GM23338 (cell line): ENCODE data around the gene DNAJC7. TPM values are rescaled to one million over a fixed set of nuclear protein-coding genes. Genes with fewer than 3 reads are reported as not detected.
"Not testable (repeated sequence)": the region's sequence is repeated elsewhere in the genome, so short reads cannot be mapped to it uniquely, and the experiment has no call there.

Experiments
- ATAC-seq: fragments of 200-7000 bp; cut with Tn5 transposase; 3 replicates; pipeline ENCODE4 v1.9.1; 2020
- DNase-seq: peaks from one replicate; pipeline ENCODE4 v3.0.0-alpha.2; 2015; ENCODE audit warnings: low spot score
- H2AFZ ChIP-seq: fragments of 200-600 bp; sonication (generic); 2 replicates; pipeline ENCODE4 v1.8.0; 2016; ENCODE audit warnings: antibody characterized with exemption, mild to moderate bottlenecking, moderate library complexity
- H3F3A ChIP-seq: fragments of 200-600 bp; sonication (generic); replicated peaks from 2 replicates; pipeline ENCODE4 v1.8.0; 2017; ENCODE audit warnings: antibody characterized with exemption, mixed run types, low read depth
- H3K27ac ChIP-seq: fragments of 200-600 bp; sonication (generic); 2 replicates; pipeline ENCODE4 v1.6.1; 2016; ENCODE audit warnings: low read depth
- H3K27me3 ChIP-seq: fragments of 200-600 bp; sonication (generic); 2 replicates; pipeline ENCODE4 v1.8.0; 2016; ENCODE audit warnings: mild to moderate bottlenecking, mixed run types, moderate library complexity; ENCODE audit not compliant: insufficient read depth
- H3K36me3 ChIP-seq: fragments of 200-600 bp; sonication (generic); 2 replicates; pipeline ENCODE4 v1.8.0; 2016; ENCODE audit warnings: mild to moderate bottlenecking; ENCODE audit not compliant: insufficient read depth
- H3K4me1 ChIP-seq: fragments of 200-600 bp; sonication (generic); 2 replicates; pipeline ENCODE4 v1.8.0; 2016; ENCODE audit warnings: mild to moderate bottlenecking, moderate library complexity; ENCODE audit not compliant: insufficient read depth
- H3K4me2 ChIP-seq: fragments of 200-600 bp; sonication (generic); 2 replicates; pipeline ENCODE4 v1.7.1; 2017; ENCODE audit warnings: mixed run types
- H3K4me3 ChIP-seq: fragments of 200-600 bp; sonication (generic); 2 replicates; pipeline ENCODE4 v1.6.1; 2016; ENCODE audit warnings: mixed run types
- H3K79me2 ChIP-seq: fragments of 200-600 bp; sonication (generic); replicated peaks from 2 replicates; pipeline ENCODE4 v1.8.0; 2017; ENCODE audit warnings: mild to moderate bottlenecking; ENCODE audit not compliant: insufficient read depth
- H3K9me2 ChIP-seq: fragments of 200-600 bp; sonication (generic); 2 replicates; pipeline ENCODE4 v1.8.0; 2017; ENCODE audit not compliant: insufficient read depth
- H4K20me1 ChIP-seq: fragments of 200-600 bp; sonication (generic); replicated peaks from 2 replicates; pipeline ENCODE4 v1.8.0; 2017; ENCODE audit warnings: mild to moderate bottlenecking; ENCODE audit not compliant: insufficient read depth
- H3K27ac Mint-ChIP-seq: 2 replicates; pipeline ENCODE4 v1.8.0; 2020; ENCODE audit warnings: inconsistent platforms, mild to moderate bottlenecking, moderate library complexity, mixed read lengths
- H3K27me3 Mint-ChIP-seq: 3 replicates; pipeline ENCODE4 v1.8.0; 2022; ENCODE audit warnings: low read depth, mild to moderate bottlenecking, moderate library complexity, mixed read lengths, inconsistent platforms; ENCODE audit not compliant: insufficient read depth, poor library complexity
- H3K36me3 Mint-ChIP-seq: 3 replicates; pipeline ENCODE4 v1.8.0; 2021; ENCODE audit warnings: low read depth, mild to moderate bottlenecking, inconsistent platforms, moderate library complexity, mixed read lengths
- H3K4me1 Mint-ChIP-seq: 3 replicates; pipeline ENCODE4 v1.8.0; 2020; ENCODE audit warnings: mild to moderate bottlenecking, inconsistent platforms, mixed read lengths
- H3K4me3 Mint-ChIP-seq: 3 replicates; pipeline ENCODE4 v1.8.0; 2021; ENCODE audit warnings: moderate library complexity, mild to moderate bottlenecking, inconsistent platforms, mixed read lengths
- H3K9me3 Mint-ChIP-seq: 3 replicates; pipeline ENCODE4 v1.8.0; 2020; ENCODE audit warnings: moderate library complexity, mild to moderate bottlenecking, inconsistent platforms, mixed read lengths
- CREB1 ChIP-seq: fragments of 250-450 bp; sonication (Bioruptor Pico); IDR thresholded peaks from 2 replicates; pipeline ENCODE4 v1.5.0; 2020; ENCODE audit warnings: low read depth, mild to moderate bottlenecking, moderate library complexity
- STAT1 ChIP-seq: IDR thresholded peaks from one replicate; pipeline ENCODE4 v1.6.1; 2016; ENCODE audit warnings: antibody characterized with exemption; ENCODE audit not compliant: unreplicated experiment
- ZNF114 ChIP-seq: fragments of 250-450 bp; sonication (Bioruptor Pico); IDR thresholded peaks from 2 replicates; pipeline ENCODE4 v1.5.0; 2020; ENCODE audit warnings: mild to moderate bottlenecking, moderate library complexity
- polyA plus RNA-seq: library from polyadenylated mRNA; unstranded; fragments of >200 nt; fragmentation: Nextera tagmentation; extraction: Ambion mirVana; gene quantifications from 2 replicates; pipeline ENCODE4 v1.2.1, GENCODE V29; 2016
- total RNA-seq: library from RNA; depleted of rRNA; stranded (reverse); fragments of >200 nt; shearing (Covaris generic); gene quantifications from 2 replicates; pipeline ENCODE4 v1.2.3, GENCODE V29; 2014
- TF ChIP-seq, protein P1 (sequence below), 2 experiments: fragments of 200-600 bp in 1 of 2; sonication (generic) in 1 of 2; conservative IDR thresholded peaks; 2 replicates each; pipeline versions ENCODE4 v1.5.1 to v1.6.1; 2016 to 2017; ENCODE audit warnings: antibody characterized with exemption in 2 of 2, low read depth in 2 of 2, mild to moderate bottlenecking in 2 of 2, moderate library complexity in 1 of 2

The DNAJC7 gene
- total and polyA plus RNA-seq, 2 experiments from 2014 or later: 139 to 141 TPM

GRCh38 chr17:42017866-42018200 lies 594 bp upstream of the DNAJC7 start (continued):
- TF ChIP-seq, protein P1, sequence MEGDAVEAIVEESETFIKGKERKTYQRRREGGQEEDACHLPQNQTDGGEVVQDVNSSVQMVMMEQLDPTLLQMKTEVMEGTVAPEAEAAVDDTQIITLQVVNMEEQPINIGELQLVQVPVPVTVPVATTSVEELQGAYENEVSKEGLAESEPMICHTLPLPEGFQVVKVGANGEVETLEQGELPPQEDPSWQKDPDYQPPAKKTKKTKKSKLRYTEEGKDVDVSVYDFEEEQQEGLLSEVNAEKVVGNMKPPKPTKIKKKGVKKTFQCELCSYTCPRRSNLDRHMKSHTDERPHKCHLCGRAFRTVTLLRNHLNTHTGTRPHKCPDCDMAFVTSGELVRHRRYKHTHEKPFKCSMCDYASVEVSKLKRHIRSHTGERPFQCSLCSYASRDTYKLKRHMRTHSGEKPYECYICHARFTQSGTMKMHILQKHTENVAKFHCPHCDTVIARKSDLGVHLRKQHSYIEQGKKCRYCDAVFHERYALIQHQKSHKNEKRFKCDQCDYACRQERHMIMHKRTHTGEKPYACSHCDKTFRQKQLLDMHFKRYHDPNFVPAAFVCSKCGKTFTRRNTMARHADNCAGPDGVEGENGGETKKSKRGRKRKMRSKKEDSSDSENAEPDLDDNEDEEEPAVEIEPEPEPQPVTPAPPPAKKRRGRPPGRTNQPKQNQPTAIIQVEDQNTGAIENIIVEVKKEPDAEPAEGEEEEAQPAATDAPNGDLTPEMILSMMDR (conservative IDR thresholded peaks at IDR 0.05; ENCODE audit: low read depth in 2 of 2): no peak
- no peak for TF ChIP-seq ZNF114
- no peak for TF ChIP-seq CREB1 (CRISPR knock-in tag)

DNA sequence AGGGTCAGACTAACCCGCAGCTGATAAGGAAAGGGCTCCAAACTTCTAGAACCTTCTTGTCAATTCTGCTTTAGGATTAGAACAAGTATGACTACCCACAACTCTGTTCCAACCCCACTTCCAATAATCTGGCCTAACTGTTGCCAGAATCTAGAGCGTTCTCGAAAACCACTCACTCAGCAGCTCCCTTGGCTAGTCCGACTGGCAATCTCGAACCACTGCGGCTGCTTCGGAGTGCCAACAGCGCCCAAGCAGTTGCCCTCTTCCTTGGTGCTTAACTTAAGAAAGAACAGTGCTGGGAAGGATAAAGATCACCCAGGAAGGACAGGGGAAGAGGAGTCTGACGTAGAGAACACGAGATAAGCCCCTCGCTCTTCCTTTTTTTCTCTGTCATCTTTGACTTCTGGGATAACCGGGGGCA lies 818 bp downstream of the DNAJC7 start:
- peaks cover 50% of the 10 kb centered on the region for H3K4me1 Mint-ChIP-seq
- ATAC-seq (no peak), DNase-seq (no peak)

DNA sequence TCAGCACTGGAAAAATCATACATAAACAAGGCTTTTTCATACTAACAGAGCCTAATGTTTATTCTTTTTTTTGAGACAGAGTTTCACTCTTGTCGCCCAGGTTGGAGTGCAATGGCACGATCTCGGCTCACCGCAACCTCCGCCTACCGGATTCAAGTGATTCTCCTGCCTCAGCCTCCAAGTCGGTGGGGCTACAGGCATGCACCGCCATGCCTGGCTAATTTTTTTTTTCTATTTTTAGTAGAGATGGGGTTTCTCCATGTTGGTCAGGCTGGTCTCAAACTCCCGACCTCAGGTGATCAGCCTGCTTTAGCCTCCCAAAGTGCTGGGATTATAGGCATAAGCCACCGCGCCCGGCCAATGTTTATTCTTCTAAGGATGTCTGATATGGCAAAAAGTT lies 3.5 kb downstream of the DNAJC7 start:
- H3K4me3 ChIP-seq: peak overlapping the region; percentile 2; the same call in 1 of the 2 replicates
- peaks cover 46% of the 10 kb centered on the region for H3K4me1 Mint-ChIP-seq
- not testable (repeated sequence) for H3K27me3 Mint-ChIP-seq, H4K20me1 ChIP-seq, H2AFZ ChIP-seq, H3K4me3 Mint-ChIP-seq, H3K9me3 Mint-ChIP-seq, H3K36me3 ChIP-seq, H3F3A ChIP-seq, H3K27me3 ChIP-seq, H3K9me2 ChIP-seq, ATAC-seq, DNase-seq
- peak overlapping the region; percentile 81 for H3K27ac ChIP-seq
- H3K4me1 ChIP-seq: peaks cover 40% of the 10 kb centered on the region
- peaks cover 40% of the 10 kb centered on the region for H3K36me3 Mint-ChIP-seq
- H3K4me2 ChIP-seq: peak overlapping the region; percentile 50
- H3K79me2 ChIP-seq: peaks cover 80% of the 10 kb centered on the region
- H3K27ac Mint-ChIP-seq: peak overlapping the region; percentile 95

More for the DNA sequence above, 818 bp downstream of the DNAJC7 start:
- H3K36me3 Mint-ChIP-seq: peaks cover 30% of the 10 kb centered on the region; the same call in 2 of the 3 replicates
- Histone ChIP-seq H3K27me3 (no peaks in the 10 kb centered on the region), H3F3A (peaks cover 26% of the 10 kb centered on the region), H2AFZ (no peak overlapping the region), H3K4me2 (peak overlapping the region; percentile 83), H3K4me1 (peaks cover 36% of the 10 kb centered on the region), H3K27ac (peak overlapping the region; percentile 98), H4K20me1 (peaks cover 9% of the 10 kb centered on the region; the same call in 1 of the 2 replicates), H3K4me3 (peak overlapping the region; percentile 93), H3K9me2 (peaks cover 9% of the 10 kb centered on the region), H3K79me2 (peaks cover 68% of the 10 kb centered on the region), H3K36me3 (no peaks in the 10 kb centered on the region)
- H3K27me3 Mint-ChIP-seq: peaks cover 11% of the 10 kb centered on the region
- no peak for TF ChIP-seq STAT1
- no peak for TF ChIP-seq ZNF114
- TF ChIP-seq, protein P1 (conservative IDR thresholded peaks at IDR 0.05; ENCODE audit: low read depth in 2 of 2): no peak
- H3K9me3 Mint-ChIP-seq: peaks cover 2% of the 10 kb centered on the region; the same call in 1 of the 3 replicates
- H3K27ac Mint-ChIP-seq: peak overlapping the region; percentile 99
- H3K4me3 Mint-ChIP-seq: peak overlapping the region; percentile 99
